ENCODE measurements around the gene LACTB. TPM values are rescaled to one million over a fixed set of nuclear protein-coding genes. Genes with fewer than 3 reads are reported as not detected.

Gene LACTB, protein sequence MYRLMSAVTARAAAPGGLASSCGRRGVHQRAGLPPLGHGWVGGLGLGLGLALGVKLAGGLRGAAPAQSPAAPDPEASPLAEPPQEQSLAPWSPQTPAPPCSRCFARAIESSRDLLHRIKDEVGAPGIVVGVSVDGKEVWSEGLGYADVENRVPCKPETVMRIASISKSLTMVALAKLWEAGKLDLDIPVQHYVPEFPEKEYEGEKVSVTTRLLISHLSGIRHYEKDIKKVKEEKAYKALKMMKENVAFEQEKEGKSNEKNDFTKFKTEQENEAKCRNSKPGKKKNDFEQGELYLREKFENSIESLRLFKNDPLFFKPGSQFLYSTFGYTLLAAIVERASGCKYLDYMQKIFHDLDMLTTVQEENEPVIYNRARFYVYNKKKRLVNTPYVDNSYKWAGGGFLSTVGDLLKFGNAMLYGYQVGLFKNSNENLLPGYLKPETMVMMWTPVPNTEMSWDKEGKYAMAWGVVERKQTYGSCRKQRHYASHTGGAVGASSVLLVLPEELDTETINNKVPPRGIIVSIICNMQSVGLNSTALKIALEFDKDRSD
- 24.7 and 40.9 TPM in 2 replicates for total RNA-seq (ENCODE audit: low replicate concordance)

DNA sequence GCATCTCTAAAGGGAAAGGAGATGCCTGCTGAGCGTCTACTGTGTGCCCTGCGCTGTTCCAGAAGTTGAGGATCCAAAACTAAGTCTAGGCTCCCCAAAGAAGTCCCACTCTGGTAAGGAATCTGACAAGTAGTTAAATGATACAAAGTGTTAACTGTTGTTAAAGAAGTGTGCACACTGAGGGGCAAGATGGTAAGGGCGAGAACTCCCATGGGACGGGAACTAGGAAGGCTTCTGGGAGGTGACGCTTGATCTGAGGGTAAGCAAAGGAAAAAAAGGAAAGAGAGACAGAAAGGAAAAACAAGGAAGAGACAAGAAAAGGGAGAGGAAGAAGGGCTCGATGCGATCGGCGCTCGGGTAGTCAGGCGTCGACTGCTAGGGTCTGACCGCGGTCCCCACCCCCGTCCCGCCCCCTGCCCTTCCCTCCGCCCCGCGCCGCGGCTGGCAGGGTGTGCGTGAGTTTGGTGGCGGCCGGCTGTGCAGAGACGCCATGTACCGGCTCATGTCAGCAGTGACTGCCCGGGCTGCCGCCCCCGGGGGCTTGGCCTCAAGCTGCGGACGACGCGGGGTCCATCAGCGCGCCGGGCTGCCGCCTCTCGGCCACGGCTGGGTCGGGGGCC lies at the start of gene LACTB:
LACTB (plus strand) TSS at position 480 of the 620 bp plus-strand sequence; CDS start at position 491, 11 bp downstream.

DNA sequence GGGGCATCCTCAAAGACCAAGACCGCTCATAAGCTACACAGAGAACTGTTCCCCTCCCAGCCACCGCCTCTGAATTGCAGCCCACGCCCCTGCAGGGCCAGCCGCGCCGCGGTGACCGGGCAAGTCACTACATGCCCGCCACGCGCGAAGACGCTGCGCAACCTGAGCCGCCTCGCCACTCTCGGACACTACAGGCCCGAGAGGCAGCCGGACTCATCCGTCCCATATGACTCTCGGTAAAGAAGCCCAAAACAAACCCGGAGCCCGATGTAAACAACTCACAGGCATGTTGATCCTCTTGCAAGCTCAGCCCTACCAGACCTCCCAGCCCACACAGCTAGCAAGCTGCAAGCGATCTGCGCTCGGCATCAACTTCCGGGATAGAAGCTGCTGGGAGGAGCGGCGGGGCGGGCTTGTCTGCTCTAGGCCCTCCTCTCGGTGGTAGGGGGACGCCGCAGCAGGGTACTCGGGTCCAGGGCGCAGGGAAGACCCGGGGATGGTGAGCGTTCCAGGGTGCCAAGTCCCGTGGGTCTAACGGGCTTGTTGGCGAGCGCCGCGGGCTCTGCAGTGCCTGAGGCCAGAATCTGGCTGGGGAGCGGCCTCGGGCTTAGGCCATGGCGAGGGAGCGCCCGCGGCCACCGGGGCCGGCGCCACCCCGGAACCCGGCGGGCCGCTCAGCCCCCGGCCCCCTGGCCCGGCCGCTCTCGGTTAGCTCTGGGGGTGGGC lies 35.6 kb downstream of the LACTB start, which contains the start of gene RPS27L:
RPS27L (minus strand) TSS at position 360 of the 726 bp plus-strand sequence; CDS start at position 288, 72 bp downstream.

DNA sequence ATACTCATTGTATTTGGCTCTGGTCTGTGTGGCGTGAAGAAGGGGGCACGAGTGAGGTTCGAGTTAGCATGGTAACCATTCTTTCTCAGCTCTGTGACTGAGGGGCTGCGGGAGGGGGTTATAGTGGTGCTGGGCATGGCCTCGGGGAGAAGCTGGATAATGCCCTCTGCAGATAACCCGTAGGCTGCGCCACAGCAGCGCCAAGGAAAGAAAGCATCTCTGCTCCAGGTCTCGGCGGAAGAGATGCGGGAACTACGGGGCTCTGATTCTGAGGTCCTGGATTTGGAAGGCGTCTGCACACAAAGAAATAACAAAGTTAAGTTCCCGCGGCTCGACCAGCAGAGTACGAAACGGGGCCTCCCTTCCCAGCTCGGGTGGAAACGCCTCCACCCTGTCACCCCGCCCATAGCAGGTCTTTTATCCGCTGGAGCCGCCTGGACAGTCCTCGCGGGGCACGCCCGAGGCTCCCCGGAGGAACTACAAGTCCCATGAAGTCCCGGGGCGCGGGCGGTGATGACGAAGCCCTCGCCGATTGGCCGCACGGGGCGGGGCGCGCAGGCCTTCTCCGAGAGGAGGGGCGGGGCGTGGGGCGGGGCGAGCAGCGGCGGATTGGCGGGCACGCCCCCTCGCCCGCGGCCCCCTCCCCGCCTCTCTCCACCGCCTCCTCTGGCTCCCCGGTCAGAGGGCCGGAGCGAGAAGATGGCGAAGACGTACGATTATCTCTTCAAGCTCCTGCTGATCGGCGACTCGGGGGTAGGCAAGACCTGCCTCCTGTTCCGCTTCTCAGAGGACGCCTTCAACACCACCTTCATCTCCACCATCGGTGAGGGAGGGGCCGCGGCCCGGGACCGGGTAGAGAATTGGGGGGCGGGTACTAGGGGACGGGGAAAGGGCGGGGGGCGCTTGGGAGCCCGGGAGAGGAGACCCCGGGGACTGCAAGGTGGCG lies 67.5 kb downstream of the LACTB start, which contains the start of gene RAB8B:
RAB8B (plus strand) TSS at position 681 of the 946 bp plus-strand sequence; CDS start at position 700, 19 bp downstream.

Other genes with a start within 250 kb of the LACTB start
- gene TPM1, start 79.1 kb upstream of the LACTB start, total RNA-seq (ENCODE audit: low replicate concordance): 264 and 2,101 TPM in 2 replicates
- gene RPS27L, start 35.6 kb downstream of the LACTB start, total RNA-seq (ENCODE audit: low replicate concordance): 601 and 625 TPM in 2 replicates
- 35.9 and 78.3 TPM in 2 replicates for gene RAB8B, start 67.7 kb downstream of the LACTB start, total RNA-seq (ENCODE audit: low replicate concordance)
- gene APH1B, start 155.7 kb downstream of the LACTB start, total RNA-seq (ENCODE audit: low replicate concordance): 9.7 and 12.2 TPM in 2 replicates